Measurements from ENCODE around the gene MYOZ1. TPM values are rescaled to one million over a fixed set of nuclear protein-coding genes. Genes with fewer than 3 reads are reported as not detected.

Gene MYOZ1
- total and polyA plus RNA-seq, 4 donors = 0.70 to 2.4 (median 1.5) TPM

- no peaks in the 10 kb centered on the region for H3K9me3 ChIP-seq (ENCODE audit: control insufficient read depth in 4 of 4, insufficient read depth in 3 of 4, low read length in 3 of 4)
- H3K36me3 ChIP-seq (ENCODE audit: control insufficient read depth in 4 of 4, insufficient read depth in 4 of 4, low read length in 4 of 4) = no peaks in the 10 kb centered on the region
- no peaks in the 10 kb centered on the region for H3K27me3 ChIP-seq (ENCODE audit: control insufficient read depth in 3 of 3, insufficient read depth in 3 of 3, low read length in 2 of 3)
- H3K4me3 ChIP-seq = peak overlapping the region; percentile 65
- H3K4me1 ChIP-seq (ENCODE audit: control insufficient read depth in 5 of 5, insufficient read depth in 5 of 5, low read length in 5 of 5) = peaks cover 0 to 22% (median 6%) of the 10 kb centered on the region in 5 donors
- peak overlapping the region; percentile 49 to 56 for H3K9ac ChIP-seq (ENCODE audit: insufficient read depth in 1 of 2, low read length in 2 of 2)
- peak overlapping the region; percentile 67 to 90 for H3K27ac ChIP-seq (ENCODE audit: low read depth in 1 of 2, low read length in 1 of 2)
- DNase-seq (peak in 2 of 3 donors; percentile 10 to 18), ATAC-seq (ENCODE audit: insufficient read depth, low FRiP score) (no peak)
- TF ChIP-seq CTCF (IDR thresholded peaks at IDR 0.05; ENCODE audit: control extremely low read depth, extremely low read depth) = no peak
- WGBS, 2 donors = 37 to 39% methylated on average over 35 of the region's 35 CpGs
Measured at GRCh38 chr10:73647875-73648651, 6.8 kb upstream of the MYOZ1 start.

GRCh38 chr10:73647211-73647874 is 6.1 kb upstream of the MYOZ1 start:
- WGBS, 2 donors = 14 to 16% methylated on average over 32 of the region's 32 CpGs
- no peak for TF ChIP-seq CTCF (IDR thresholded peaks at IDR 0.05; ENCODE audit: control extremely low read depth, extremely low read depth)
- ATAC-seq (ENCODE audit: insufficient read depth, low FRiP score) (peak; percentile 36), DNase-seq (peak; percentile 85 to 91 (median 87))
- Histone ChIP-seq H3K4me3 (peak overlapping the region; percentile 65), H3K9me3 (ENCODE audit: control insufficient read depth in 4 of 4, insufficient read depth in 3 of 4, low read length in 3 of 4) (no peaks in the 10 kb centered on the region), H3K27ac (ENCODE audit: low read depth in 1 of 2, low read length in 1 of 2) (peak overlapping the region; percentile 67 to 90), H3K36me3 (ENCODE audit: control insufficient read depth in 4 of 4, insufficient read depth in 4 of 4, low read length in 4 of 4) (no peaks in the 10 kb centered on the region), H3K27me3 (ENCODE audit: control insufficient read depth in 3 of 3, insufficient read depth in 3 of 3, low read length in 2 of 3) (no peaks in the 10 kb centered on the region), H3K9ac (ENCODE audit: insufficient read depth in 1 of 2, low read length in 2 of 2) (peak overlapping the region; percentile 56 to 86), H3K4me1 (ENCODE audit: control insufficient read depth in 5 of 5, insufficient read depth in 5 of 5, low read length in 5 of 5) (peaks cover 0 to 22% (median 6%) of the 10 kb centered on the region in 5 donors)

- Histone ChIP-seq H3K9me3 (ENCODE audit: control insufficient read depth in 4 of 4, insufficient read depth in 3 of 4, low read length in 3 of 4) (no peaks in the 10 kb centered on the region), H3K27me3 (ENCODE audit: control insufficient read depth in 3 of 3, insufficient read depth in 3 of 3, low read length in 2 of 3) (no peaks in the 10 kb centered on the region), H3K9ac (ENCODE audit: insufficient read depth in 1 of 2, low read length in 2 of 2) (peak overlapping the region in 1 of 2 donors; percentile 42), H3K27ac (ENCODE audit: low read depth in 1 of 2, low read length in 1 of 2) (peak overlapping the region in 1 of 2 donors; percentile 90), H3K4me3 (no peak overlapping the region), H3K4me1 (ENCODE audit: control insufficient read depth in 5 of 5, insufficient read depth in 5 of 5, low read length in 5 of 5) (peaks cover 0 to 22% (median 6%) of the 10 kb centered on the region in 5 donors), H3K36me3 (ENCODE audit: control insufficient read depth in 4 of 4, insufficient read depth in 4 of 4, low read length in 4 of 4) (no peaks in the 10 kb centered on the region)
- ATAC-seq (ENCODE audit: insufficient read depth, low FRiP score) (no peak), DNase-seq (no peak)
- TF ChIP-seq CTCF (IDR thresholded peaks at IDR 0.05; ENCODE audit: control extremely low read depth, extremely low read depth) = no peak
- WGBS, 2 donors = 93 to 97% methylated on average over 9 of the region's 9 CpGs
Measured at GRCh38 chr10:73646598-73647041, 5.3 kb upstream of the MYOZ1 start.

Data from lung (tissue), 12 donors.